Raji (cell line): ENCODE measurements around the gene CLTCL1.

ENCODE experiments used
- POLR2A ChIP-seq: IDR thresholded peaks from 2 replicates; pipeline ENCODE4 v1.6.1; 2011; ENCODE audit warnings: low read depth, low read length, control low read depth; ENCODE audit not compliant: insufficient read depth

CLTCL1 gene

GRCh38 chr22:19292458-19293230, 1.1 kb upstream of the CLTCL1 start:
- TF ChIP-seq POLR2A = no peak; the same call in 1 of the 2 replicates

GRCh38 chr22:19291218-19291579, 320 bp downstream of the CLTCL1 start:
- no peak for TF ChIP-seq POLR2A

GRCh38 chr22:19290400-19291217, 910 bp downstream of the CLTCL1 start:
- TF ChIP-seq POLR2A = no peak

GRCh38 chr22:19289475-19290161, 1.9 kb downstream of the CLTCL1 start:
- no peak for TF ChIP-seq POLR2A

GRCh38 chr22:19287889-19288288, 3.6 kb downstream of the CLTCL1 start:
- TF ChIP-seq POLR2A = no peak

GRCh38 chr22:19287076-19287707, 4.3 kb downstream of the CLTCL1 start:
- TF ChIP-seq POLR2A = no peak

GRCh38 chr22:19285831-19286230, 5.7 kb downstream of the CLTCL1 start:
- no peak for TF ChIP-seq POLR2A

GRCh38 chr22:19277785-19278184, 13.7 kb downstream of the CLTCL1 start:
- no peak for TF ChIP-seq POLR2A

- TF ChIP-seq POLR2A = no peak
Measured at GRCh38 chr22:19275919-19276600, 15.5 kb downstream of the CLTCL1 start.

GRCh38 chr22:19275513-19275912, 16.0 kb downstream of the CLTCL1 start:
- TF ChIP-seq POLR2A = no peak

- no peak for TF ChIP-seq POLR2A
Measured at GRCh38 chr22:19275104-19275503, 16.4 kb downstream of the CLTCL1 start.

- TF ChIP-seq POLR2A = no peak
Measured at GRCh38 chr22:19271856-19272535, 19.5 kb downstream of the CLTCL1 start.

GRCh38 chr22:19271273-19271855, 20.2 kb downstream of the CLTCL1 start:
- TF ChIP-seq POLR2A = no peak

GRCh38 chr22:19270873-19271272, 20.6 kb downstream of the CLTCL1 start:
- no peak for TF ChIP-seq POLR2A
